ENCODE measurements around the gene JMJD7.

Gene JMJD7

DNA sequence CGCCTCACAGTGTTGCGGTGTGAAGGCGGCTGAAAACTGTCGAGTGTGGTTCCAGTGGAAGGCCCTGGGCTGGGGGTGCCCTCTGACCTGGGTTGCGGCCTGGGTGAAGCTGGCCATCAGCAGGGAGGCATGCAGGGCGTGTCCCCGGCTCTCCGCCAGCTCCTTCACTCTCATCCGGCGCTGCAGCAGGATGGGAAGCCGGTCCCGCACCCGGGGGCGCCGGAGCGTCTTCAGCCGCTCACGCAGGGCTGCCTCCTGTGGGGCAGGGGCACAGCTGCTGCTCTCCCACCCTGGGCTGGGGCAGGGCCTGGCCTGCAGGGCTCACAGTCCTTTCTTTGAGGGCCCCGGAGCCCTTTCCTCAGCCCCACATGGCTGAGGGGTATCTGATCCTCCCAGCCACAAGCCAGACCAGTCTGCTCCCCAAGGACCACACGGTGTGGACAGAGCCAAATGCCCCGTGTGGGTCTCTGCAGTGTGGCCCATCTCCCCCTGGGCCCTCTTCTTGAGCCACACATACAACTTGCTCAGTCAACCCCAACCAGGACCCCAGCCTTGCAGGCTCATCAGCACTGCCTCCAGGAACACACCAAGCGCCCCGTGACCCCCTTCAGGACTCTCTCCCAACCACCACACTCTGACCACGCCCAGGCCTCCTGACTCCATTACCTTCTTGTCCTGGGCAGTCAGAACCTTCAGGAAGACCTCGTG is 39.1 kb downstream of the JMJD7 start:
- no peak for DNase-seq

GRCh38 chr15:41868321-41868720 is 40.4 kb downstream of the JMJD7 start:
- no peak for DNase-seq

DNA sequence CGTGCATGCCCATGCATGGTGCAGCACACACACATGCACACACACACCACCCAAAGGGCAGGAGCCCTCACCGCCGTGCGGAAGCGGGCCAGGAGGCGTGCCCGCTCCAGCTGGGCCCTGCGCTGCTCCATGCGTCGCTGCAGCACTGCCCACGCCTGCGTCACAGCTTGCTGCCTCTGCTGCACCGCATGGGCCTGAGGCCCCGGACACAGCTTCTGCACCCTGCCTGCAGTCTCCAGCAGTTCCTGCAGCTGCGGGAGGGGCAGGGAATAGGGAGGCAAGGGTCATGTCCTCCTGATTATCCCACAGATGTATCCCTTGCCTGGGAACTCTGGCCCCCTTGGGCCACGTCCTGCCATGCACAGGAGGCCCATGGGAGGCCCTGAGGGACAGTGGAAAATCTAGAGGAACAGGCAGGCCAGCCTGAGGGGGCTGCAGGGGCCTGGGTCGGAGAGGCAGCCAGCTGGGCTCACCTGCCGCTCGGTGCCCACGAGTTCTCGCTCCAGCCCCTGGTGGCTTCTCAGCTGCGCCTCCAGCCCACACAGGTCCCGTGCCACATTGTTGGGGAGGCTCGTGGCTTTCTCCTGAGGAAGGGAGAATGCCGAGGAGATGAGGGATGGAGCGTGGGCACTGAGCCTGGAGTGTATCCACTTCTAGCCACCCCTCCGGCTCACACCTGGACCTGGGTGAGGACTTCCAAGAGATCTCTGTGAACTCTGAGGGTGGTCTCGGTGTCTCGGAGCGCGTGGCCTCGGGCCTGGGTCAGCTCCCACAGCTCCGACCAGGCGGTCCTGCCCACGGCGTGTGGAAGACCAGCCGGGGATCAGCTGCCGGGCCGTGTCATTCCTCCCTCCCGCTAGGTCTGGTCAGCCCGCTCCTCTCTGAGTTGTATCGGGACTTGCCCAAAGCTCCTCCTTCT is 42.1 kb downstream of the JMJD7 start:
- no peak for DNase-seq

DNA sequence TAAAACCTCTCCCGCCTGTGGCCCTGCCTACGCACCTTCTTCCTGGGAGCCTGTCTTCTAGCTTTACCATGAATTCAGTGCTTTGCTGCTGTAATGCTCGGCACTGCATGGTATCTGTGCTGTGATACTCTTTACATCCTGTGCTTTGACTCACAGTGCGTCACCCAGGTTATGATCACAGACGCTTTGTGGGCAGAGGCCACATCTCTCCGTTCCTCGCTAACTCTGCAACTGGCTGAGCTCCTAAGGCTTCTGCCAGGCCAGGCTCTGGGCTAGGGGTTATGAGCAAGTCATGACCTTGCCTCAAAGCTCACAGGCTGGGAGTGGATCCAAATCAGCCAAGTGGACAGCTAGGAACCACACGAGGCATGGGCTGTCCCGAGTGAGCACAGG is 42.8 kb downstream of the JMJD7 start:
- no peak for DNase-seq

- DNase-seq, result no peak
Observed at GRCh38 chr15:41871175-41871905, 43.4 kb downstream of the JMJD7 start.

DNA sequence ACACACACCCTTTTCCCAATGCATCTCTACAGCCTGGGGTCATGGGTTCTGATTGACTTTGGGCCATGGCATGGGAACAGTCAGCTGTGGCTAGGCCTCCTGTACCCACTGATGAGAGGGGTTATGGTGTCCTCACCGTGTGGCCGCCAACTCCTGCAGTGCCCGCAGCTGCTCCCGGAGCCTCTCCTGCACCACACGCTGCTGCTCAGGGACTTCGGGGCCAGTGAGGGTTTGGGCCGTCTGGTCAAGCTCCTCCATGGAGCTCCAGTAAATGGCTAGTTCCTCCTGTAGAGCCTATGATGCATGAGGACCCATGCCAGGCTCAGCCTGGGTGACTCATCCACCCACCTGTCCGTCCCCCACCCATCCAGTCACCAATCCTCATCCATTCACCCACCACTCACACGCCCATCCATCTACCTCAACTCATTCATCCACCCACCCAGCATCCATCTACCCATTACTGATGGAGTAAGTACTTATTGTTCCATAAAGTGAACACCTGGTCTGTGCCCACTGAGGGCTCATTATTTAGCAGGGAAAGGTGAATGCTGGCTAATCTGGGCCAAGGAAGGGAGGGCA is 44.4 kb downstream of the JMJD7 start:
- DNase-seq, result no peak

- peak in 2 of 3 experiments; percentile 22 to 58 for DNase-seq
Observed at GRCh38 chr15:41873711-41874110, 45.8 kb downstream of the JMJD7 start.

DNA sequence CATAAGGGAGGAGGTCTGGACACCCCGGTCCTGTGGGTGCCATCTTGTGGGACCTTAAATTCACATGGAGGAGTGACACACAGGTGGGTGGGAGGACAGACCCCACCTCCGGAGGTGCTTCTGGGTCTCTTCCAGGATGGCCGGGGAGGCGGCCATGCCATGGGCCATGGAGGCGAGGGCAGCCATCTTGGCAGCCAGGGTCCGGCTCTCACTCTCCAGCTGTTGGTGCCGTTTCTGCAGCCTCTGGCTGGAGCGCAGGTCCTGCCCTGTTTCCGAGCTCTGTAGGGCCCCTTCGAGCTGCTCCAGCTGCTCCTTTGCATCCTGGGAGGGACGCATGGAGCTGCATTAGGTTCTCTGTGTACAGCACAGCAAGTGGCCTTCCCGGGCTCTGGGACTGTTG is 46.8 kb downstream of the JMJD7 start:
- no peak for DNase-seq

- peak in 1 of 3 experiments; percentile 22 for DNase-seq
Observed at GRCh38 chr15:41876007-41876406, 48.1 kb downstream of the JMJD7 start.

DNA sequence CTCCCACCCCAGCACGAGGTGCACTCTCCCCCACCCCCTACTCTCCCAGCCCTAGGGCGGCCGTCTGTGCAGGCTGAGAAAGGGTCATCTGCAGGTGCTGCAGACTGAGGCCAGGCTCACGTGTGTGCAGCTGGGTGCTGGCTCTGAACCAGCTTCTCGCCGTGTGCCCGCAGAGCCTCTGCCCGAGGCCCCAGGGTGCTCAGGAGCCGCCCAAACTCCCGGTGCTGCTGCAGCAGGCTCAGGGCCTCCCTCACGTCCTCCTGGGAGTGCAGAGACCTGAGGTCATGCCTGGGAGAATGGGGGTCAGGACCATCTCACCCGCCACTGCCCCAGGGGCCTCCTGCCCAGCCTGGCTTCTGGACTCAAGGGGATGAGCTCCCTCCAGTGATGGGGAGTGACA is 48.8 kb downstream of the JMJD7 start:
- DNase-seq, result no peak

GRCh38 chr15:41877631-41878354 is 49.9 kb downstream of the JMJD7 start:
- DNase-seq, result peak in 1 of 3 experiments; percentile 18

GRCh38 chr15:41878355-41878699 is 50.4 kb downstream of the JMJD7 start:
- peak in 1 of 3 experiments; percentile 4 for DNase-seq

GRCh38 chr15:41879321-41879845 is 51.5 kb downstream of the JMJD7 start:
- DNase-seq, result peak in 1 of 3 experiments; percentile 1

GRCh38 chr15:41880156-41880877 is 52.4 kb downstream of the JMJD7 start:
- DNase-seq, result no peak

GRCh38 chr15:41881086-41881485 is 53.2 kb downstream of the JMJD7 start:
- DNase-seq, result no peak

GRCh38 chr15:41881550-41881919 is 53.6 kb downstream of the JMJD7 start:
- no peak for DNase-seq

GRCh38 chr15:41881920-41882688 is 54.2 kb downstream of the JMJD7 start:
- no peak for DNase-seq

DNA sequence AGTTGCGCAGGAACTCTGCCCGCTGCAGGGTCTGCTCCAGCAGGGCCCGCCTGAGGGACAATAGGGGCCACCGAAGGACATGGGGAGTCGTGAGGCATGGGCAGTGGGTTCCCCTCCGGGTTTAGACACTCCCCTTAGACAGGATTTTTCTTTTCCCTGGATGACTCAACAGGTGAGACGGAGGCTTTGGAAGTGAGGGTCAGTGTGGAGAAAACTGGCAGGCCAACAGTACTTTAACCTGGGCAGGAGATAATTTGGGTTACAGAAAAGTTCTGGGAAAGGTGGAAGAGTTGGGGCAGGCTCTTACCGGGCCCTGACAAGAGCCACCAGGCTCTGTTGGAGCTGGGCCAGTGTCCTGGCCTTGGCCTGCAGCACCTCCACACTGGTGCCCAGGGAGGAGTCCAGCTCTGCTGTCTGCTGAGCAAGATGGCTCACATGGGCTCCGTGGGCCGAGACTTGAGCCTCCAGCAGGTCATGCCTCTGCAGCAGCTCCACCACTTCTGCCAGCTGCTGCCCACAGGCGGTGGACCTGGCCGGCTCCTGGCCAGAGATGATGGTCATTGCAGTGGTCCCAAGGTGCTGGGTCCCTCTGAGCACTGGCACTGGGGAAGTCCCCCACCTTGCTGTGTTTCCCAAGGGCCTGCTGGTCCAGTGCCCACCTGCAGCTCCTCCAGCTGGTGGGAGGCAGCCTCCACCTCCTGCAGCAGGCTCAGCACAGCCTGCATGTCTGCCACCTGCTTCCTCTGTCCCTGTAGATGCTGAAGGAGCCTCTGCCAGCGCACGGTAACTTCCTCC is 55.0 kb downstream of the JMJD7 start:
- no peak for DNase-seq

DNA sequence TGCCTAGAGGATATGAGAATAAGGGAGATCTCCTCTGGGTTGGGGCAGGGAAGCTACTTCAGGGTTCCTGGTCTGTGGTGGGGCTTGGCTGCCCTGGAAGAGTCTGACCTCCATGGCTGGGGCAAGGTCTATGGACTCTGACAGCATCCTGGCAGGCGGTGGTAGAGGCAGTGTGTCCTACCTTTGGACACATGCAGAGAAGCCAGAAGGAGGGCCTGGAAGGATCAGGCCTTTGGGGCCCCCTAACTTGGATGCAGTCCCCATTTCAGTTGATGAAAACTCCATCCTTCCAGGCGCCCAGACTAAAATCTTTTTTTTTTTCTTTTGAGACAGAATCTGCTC is 55.6 kb downstream of the JMJD7 start:
- DNase-seq, result no peak

- DNase-seq, result no peak
Observed at GRCh38 chr15:41884458-41884857, 56.6 kb downstream of the JMJD7 start.

Data from NCI-H1417 (cell line).